ENCODE results near the gene LSM2.
"Not testable (repeated sequence)": the region's sequence is repeated elsewhere in the genome, so short reads cannot be mapped to it uniquely, and the experiment has no call there.

LSM2 gene

DNA sequence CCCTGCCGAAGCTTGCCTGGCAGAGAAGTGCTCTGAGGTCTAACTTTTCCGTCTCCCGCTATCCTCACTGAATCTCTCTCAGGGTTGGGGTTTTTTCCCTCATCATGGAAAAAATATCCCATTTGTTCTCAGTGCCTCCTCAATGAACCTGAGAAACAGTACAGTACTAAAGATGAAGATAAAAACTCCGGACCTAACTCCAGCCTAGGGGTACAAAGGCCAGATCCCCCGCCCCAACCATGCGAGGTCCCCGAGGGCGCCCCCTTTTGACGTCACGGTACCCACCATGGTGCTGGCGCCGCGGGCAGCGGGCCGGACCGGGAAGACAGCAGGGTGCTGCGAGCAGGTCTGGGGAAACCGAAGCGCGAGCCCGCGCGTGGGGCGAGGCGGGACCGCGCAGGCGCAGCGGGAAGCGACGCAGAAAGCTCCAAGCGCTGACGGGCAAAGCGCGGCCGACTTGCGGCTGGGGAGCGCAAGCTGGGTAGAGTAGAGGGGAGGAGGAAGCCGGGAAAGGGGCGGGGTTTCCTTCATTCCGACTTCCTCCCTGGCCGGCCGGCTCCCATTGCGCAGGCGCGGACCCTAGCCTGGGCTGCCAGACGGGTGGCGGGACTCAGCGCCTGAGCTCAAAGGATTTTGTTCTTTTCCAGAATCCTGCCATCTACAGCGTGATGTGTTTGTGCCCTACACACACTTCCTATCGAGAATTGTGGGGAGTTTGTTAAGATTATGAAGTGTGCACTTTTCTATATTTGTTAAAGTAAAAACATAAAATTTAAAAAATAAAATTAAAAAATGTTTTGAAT lies at the start of gene LSM2:
LSM2 (minus strand) TSS at position 497 of the 803 bp plus-strand sequence; CDS start at position 288, 209 bp downstream.
- peak; percentile 90 to 97 (median 96) for DNase-seq

DNA sequence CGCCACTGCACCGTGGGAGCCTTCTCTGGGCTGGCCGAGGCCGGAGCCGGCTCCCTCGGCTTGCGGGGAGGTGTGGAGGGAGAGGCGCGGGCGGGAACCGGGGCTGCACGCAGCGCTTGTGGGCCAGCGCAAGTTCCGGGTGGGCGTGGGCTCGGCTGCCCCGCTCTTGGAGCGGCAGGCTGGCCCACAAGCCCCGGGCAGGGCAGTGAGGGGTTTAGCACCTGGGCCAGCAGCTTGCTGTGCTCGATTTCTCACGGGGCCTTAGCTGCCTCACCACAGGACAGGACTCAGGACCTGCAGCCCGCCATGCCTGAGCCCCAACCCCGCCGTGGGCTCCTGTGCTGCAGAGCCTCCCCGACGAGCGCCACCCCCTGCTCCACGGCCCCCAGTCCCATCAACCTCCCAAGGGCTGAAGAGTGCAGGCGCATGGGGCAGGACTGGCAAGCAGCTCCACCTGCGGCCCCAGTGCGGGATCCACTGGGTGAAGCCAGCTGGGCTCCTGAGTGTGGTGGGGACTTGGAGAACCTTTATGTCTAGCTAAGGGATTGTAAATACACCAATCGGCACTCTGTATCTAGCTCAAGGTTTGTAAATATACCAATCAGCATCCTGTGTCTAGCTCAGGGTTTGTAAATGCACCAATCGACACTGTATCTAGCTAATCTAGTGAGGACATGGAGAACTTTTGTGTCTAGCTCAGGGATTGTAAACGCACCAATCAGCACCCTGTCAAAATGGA lies 45.4 kb upstream of the LSM2 start:
- DNase-seq, result not testable (repeated sequence)

DNA sequence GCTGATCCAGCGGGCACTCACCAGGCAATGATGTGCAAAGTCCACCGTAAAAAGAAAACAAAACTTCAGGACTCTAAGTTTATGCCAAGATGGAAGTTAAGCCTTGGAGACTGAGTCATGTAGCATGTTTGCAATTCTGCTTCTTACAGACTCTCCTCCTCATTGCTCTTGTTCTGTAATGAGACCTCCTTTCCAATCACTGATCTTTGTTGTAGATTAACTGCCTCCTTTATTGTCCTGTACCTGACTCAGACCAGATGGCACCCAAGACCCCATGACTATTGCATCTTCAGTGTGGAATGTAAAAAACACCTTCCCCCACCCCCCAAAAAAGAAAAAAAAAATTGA lies 44.7 kb upstream of the LSM2 start:
- DNase-seq, result no peak

DNA sequence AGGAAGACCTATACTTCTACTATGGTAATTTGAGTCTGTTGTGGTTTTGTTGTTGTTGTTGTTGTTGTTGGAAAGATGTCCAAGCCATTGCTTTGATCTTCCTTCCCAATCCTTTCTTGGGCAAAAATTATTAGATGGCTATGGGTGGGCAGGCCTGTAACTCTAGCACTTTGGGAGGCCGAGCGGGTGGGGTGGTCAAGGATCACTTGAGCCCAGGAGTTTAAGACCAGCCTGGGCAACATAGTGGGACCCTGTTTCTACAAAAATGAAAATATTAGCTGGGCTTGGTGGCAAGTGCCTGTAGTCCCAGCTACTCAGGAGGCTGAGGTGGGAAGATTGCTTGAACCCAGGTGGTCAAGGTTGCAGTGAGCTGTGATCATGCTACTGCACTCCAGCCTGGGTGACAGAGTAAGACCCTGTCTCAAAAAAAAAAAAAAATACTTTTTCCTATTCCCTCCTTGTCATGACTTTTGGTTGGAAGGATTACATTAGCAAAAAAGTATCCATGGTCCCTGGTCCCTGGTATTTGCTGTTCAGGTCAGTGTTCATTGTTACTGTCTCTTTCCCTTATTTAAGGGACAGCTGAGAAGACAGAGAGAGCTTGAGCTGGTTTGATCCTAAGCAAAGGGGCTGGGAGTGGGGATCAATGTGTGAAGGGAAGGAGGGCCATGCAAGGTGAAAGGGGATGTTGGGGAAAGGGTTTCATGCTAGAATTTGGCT lies 44.2 kb upstream of the LSM2 start:
- no peak for DNase-seq

DNA sequence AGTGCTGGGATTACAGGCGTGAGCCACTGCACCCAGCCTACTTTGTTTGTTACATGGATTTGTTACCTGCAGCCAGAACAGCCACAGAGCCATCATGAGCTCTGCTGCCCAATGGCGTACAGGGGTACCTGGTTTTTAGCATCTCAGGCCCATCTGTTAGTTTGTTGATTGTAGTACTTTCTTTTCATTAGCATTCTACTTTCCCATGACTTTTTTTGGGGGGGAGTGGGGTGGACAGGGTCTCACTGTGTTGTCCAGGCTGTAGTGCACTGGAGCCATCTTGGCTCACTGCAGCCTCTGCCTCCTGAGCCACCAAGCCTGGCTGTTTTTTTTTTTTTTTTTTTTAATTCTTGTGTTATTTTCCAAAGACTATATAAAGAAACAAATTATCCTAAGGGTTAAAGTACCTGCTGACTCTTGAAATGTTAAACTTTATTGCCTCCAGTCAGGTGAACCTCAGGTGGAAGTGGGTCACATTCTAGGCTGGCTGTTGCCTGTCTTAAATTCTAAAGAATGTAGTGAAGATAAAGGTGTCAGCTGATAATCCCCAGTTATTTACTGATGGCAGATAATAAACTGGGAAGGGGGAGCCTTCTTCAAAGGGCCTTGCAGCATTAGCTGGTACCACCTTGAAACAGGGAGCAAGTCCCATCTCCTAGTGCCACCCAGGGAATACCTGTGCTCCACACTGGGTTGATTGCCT lies 40.7 kb upstream of the LSM2 start:
- DNase-seq, result no peak

DNA sequence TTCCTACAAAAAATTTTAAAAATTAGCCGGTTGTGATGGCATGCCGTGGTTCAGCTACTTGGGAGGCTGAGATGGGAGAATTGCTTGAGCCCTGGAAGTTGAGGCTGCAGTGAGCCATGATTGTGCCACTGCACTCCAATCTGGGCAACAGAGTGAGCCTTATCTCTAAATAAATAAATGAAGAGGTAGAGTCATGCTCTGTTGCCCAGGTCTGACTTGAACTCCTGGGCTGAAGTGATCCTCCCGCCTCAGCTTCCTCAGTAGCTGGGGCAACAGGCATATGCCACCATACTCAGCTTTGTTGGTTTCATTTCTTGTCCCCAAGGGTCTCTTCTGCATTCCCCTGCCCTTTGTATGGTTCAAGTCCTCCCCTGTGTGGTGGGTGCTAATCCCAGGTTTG lies 37.7 kb upstream of the LSM2 start:
- no peak for DNase-seq

DNA sequence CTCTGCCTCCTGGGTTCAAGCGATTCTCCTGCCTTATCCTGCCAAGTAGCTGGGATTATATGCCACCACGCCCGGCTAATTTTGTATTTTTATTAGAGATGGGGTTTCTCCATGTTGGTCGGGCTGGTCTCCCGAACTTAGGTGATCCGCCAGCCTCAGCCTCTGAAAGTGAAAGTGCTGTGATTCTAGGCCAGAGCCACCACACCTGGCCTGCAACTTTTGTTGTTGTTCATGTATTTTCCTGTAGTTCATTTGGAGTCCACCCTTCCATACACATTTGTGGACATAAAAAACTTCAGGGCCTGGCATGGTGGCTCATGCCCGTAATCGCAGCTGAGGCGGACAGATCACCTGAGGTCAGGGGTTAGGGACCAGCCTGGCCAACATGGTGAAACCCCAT lies 35.3 kb upstream of the LSM2 start:
- DNase-seq, result no peak

DNA sequence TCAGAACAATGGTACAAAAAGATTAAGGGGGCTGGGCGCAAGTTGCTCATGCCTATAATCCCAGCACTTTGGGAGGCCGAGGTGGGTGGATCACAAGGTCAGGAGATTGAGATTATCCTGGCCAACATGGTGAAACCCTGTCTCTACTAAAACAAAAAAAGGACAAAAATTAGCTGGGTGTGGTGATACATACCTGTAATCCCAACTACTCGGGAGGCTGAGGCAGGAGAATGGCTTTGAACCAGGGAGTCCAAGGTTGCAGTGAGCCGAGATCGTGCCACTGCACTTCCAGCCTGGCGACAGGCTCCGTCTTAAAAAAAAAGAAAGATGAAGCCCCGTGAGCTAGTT lies 33.0 kb upstream of the LSM2 start:
- not testable (repeated sequence) for DNase-seq

DNA sequence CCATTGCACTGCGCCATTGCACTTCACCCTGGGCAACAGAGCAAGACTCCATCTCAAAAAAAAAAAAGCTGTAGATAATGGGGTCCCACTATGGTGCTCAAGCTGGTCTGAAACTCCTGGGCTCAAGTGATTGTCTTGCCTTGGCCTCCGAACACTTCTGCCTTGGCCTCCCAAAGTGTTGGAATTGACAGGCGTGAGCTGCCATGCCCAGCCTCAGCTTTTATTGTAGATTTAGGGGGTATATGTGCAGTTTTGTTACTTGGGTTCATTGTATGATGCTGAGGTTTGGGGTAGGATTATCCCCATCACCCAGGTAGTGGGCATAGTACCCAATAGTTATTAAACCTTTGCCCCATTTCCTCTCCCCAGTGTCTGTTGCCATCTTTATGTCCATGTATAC lies 32.2 kb upstream of the LSM2 start:
- DNase-seq, result no peak

DNA sequence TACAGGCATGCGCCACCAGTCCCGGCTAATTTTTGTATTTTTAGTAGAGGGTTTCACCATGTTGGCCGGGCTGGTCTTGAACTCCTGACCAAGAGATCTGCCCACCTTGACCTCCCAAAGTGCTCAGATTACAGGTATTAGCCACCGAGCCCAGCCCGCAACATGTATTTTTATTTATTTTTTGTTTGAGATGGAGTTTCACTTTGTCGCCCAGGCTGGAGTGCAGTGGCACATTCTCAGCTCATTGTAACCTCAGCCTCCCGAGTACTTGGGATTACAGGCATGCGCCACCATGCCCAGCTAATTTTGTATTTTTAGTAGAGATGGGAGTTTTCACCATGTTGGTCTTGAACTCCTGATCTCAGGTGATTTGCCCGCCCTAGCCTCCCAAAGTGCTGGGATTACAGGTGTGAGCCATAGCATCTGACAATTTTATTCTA lies 31.4 kb upstream of the LSM2 start:
- DNase-seq, result not testable (repeated sequence)

DNA sequence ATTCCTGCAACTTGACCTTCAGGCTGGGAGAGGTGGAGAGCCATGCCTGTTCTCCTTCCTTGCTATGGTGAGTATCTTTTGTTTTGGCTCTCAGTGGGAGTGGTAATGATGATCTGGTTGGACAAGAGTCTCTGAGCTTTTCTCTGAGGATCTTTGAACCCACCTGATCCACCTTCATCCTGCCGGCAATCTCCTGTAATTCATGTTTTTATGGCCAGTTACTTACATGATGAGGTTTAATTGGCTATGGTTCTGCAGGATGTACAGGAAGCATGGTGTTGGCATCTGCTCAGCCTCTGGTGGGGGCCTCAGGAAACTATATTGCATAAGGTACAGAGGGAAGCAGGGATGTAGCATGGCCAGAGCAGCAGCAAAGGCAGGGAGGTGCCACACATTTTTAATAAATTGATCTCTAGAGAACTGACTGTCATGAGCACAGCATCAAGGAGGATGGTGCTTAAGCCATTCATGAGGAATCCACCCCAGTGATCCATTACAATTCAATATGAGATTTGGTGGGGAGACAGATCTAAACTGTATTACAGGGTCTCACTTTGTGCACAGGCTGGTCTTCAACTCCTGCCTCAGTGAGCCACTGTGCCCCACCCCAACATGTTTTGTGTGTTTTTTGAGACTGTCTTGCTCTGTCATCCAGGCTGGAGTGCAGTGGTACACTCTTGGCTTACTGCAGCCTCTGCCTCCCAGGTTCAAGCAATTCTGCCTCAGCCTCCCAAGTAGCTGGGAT lies 30.8 kb upstream of the LSM2 start:
- DNase-seq, result no peak

DNA sequence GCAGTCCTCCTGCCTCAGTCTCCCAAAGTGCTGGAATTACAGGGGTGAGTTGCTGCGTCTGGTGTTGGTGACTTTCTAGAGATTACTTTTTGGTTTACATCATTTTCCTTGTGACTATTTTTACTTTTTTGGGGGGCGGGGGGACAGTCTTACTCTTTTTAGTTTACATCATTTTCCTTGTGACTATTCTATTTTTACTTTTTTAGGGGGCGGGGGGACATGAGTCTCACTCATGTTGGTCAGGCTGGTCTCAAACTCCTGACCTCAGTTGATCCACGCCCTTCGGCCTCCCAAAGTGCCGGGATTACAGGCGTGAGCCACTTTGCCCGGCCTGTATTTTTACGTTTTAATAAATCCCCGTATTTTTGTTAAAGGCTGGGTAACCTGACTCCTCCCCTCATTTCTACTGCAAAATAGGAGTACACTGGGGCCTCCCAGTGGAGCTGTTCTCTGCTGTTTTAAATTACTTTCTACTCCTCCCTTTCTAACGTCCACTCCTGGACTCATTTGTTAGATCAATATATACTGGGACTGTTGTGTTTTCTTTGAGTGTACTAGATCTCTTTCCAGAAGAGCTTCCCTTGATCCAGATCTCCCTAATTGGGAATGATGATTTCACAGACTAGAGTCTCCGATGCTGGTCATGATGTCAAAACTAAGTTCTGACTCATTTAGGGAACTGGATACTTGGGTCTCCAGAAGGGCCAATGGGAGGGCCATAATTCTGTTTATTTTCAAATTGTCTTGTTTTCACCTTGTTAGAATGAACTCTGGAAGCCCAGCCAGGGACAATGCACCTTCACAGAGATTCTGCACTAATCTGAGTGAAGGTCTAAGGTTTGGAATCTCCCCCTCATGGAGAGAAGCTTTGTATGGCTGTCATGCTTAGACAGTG lies 30.0 kb upstream of the LSM2 start:
- peak in 1 of 6 experiments; percentile 19 for DNase-seq

DNA sequence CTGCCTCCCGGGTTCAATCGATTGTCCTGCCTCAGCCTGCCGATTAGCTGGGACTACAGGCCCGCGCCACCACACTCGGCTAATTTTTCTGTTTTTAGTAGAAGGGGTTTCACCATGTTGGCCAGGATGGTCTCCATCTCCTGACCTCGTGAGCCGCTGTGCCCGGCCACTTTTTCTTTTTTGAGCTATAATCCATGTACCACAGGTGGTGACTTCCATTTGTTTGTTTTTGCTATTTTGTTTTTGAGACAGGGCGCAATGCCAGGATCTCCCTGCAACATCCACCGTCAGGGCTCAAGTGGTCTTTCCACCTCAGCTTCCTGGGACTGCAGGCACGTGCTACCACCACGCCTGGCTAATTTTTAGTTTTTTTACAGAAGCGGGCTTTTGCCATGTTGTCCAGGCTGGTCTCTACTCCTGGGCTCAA lies 29.3 kb upstream of the LSM2 start:
- no peak for DNase-seq

DNA sequence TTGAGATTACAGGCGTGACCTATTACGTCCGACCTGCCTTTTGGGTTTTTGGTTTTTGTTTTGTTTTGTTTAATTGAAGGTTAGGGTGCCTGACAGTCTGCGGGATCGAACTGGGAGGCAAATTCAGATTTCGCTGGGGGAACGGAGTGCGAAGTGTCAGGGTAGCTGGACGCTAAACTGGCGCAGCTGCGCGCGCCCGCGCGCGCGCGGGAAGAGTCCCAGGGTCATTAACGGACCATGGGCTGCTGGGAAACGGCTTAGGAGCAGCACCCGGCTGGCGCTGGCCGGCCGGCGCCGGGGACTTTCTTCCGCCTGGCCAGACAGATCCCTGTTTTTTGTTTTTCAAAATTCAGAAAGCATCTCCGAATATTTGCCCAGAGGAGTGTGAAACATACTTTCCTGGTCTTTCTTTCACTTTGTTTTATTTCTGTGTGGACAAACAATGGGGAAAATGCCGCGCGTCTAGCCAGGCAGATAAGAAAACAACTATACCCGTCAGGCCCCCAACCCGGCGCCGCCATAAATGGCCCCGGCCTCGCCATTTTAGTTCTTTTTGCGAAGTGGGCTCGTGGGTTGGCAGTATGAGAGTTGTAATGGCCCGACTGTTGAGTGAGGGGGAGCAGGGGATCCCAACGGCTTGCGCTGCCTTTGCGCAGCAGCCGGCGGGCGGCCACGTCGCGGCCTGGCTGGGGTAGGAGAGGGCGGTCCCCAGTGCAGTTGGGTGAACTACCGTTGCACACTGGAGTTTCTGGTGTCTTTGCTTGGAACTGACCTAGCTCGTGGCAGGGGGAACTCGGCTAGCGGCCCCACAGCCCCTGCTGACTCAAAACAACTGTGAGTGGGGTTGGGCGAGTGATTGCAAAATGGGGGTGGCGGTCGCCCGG lies 27.8 kb upstream of the LSM2 start:
- peak; percentile 67 to 87 (median 74) for DNase-seq

DNA sequence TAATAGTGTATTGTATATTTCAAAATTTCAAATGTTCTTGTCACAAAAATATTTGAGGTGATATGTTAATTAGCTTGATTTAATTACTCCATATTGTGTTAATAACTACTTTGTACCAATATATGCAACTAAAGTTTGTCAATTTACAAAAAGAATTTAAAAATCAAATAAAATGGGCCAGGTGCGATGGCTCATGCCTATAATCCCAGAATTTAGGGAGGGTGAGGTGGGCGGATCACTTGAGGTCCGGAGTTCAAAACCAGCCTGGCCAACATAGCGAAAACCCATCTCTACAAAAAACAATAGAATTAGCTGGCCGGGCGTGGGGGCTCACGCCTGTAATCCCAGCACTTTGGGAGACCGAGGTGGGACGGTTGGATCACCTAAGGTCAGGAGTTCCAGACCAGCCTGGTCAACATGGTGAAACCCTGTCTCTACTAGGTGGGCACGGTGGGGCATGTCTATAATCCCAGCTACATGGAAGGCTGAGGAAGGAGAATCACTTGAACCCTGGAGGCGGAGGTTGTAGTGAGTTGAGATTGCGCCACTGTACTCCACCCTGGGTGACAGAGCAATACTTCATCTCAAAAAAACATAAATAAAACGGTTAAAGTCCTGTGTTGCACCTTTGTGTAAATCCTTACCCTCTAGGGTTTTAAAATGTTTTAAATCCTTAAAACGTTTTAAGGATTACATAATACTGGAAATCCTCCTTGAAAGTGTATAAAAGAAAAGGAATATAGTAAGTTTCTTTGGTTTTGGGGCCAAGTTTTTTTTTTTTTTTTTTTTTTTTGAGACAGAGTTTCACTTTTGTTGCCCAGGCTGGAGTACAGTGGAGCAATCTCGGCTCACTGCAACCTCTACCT lies 24.8 kb upstream of the LSM2 start:
- peak in 1 of 6 experiments; percentile 26 for DNase-seq

DNA sequence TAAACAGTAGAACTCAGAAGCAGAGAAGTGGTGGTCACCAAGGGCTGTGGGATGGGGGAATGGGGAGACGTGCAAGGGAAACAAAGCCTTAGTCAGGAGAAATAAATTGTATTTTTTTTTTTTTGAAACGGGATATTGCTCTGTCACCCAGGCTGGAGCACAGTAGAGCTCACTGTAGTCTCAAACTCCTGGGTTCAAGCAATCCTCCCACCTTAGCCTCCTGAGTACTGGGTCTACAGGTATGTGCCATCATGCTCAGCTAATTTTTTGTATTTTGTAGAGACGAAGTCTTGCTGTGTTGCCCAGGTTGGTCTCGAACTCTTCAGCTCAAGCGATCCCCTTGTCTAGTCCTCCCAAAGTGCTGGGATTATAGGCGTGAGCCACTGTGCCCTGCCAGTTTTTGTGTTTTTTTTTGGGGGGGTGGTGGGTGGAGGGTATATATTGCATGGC lies 24.1 kb upstream of the LSM2 start:
- DNase-seq, result no peak

DNA sequence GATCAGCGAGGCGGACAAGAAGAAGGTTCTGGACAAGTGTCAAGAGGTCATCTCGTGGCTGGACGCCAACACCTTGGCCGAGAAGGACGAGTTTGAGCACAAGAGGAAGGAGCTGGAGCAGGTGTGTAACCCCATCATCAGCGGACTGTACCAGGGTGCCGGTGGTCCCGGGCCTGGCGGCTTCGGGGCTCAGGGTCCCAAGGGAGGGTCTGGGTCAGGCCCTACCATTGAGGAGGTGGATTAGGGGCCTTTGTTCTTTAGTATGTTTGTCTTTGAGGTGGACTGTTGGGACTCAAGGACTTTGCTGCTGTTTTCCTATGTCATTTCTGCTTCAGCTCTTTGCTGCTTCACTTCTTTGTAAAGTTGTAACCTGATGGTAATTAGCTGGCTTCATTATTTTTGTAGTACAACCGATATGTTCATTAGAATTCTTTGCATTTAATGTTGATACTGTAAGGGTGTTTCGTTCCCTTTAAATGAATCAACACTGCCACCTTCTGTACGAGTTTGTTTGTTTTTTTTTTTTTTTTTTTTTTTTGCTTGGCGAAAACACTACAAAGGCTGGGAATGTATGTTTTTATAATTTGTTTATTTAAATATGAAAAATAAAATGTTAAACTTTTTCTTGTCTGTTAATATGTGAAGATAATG lies 23.0 kb upstream of the LSM2 start:
- peak in 4 of 6 experiments; percentile 15 to 81 (median 58) for DNase-seq

Measured in stimulated activated naive CD4-positive, alpha-beta T cell (primary cell).